Measurements from ENCODE around the gene CD2BP2. TPM values are rescaled to one million over a fixed set of nuclear protein-coding genes. Genes with fewer than 3 reads are reported as not detected.

The CD2BP2 gene
- total RNA-seq, 1 donor from 2014 or later, result 85.2 TPM

DNA sequence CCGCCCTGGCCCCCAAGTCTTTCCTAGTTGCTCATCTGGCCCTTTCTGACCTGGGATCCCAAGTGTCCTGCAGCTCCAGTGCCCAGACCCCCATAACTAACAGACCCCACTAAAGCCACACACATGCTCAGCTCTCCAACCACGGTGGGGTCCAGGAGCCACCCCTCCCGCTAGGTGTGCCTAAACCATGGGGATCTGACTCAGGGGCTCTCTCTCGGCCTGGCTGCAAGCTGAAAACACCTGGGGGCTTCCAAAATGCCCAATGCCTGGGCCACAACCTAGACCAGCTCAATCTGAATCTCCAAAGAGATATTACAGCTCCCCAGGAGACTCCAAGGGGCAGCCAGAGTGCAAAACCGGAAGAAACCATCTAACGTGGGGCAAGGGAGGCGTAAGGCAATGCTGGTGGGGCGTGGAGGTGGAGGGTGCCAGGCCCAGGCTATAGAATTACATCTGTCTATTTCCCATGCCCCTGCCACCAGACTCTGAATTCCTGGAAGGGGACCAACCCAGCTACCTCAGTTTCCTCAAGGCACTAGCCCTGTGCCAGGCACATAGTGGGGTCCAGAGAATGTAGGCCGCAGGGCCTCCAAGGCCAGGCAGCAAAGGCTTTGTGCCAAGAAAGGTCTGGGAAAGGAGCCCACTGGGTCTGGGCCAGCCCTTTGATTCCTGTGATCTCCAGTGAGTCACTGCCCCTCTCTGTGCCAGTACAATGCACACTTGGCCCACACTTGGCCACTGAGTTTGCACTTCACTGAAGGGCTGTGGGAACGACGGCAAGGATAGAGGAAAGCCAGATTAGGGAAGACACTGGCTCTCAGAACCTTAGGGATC is 3.3 kb downstream of the CD2BP2 start:
- no peaks in the 10 kb centered on the region for H3K27me3 Mint-ChIP-seq (ENCODE audit: low read depth)
- TF ChIP-seq, protein P1, sequence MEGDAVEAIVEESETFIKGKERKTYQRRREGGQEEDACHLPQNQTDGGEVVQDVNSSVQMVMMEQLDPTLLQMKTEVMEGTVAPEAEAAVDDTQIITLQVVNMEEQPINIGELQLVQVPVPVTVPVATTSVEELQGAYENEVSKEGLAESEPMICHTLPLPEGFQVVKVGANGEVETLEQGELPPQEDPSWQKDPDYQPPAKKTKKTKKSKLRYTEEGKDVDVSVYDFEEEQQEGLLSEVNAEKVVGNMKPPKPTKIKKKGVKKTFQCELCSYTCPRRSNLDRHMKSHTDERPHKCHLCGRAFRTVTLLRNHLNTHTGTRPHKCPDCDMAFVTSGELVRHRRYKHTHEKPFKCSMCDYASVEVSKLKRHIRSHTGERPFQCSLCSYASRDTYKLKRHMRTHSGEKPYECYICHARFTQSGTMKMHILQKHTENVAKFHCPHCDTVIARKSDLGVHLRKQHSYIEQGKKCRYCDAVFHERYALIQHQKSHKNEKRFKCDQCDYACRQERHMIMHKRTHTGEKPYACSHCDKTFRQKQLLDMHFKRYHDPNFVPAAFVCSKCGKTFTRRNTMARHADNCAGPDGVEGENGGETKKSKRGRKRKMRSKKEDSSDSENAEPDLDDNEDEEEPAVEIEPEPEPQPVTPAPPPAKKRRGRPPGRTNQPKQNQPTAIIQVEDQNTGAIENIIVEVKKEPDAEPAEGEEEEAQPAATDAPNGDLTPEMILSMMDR (conservative IDR thresholded peaks at IDR 0.05), result no peak
- peak overlapping the region; percentile 85 for H3K4me3 Mint-ChIP-seq
- peaks cover 3% of the 10 kb centered on the region for H3K36me3 Mint-ChIP-seq (ENCODE audit: low read depth)
- no peak overlapping the region for H3K27ac Mint-ChIP-seq (ENCODE audit: unreplicated experiment)
- peaks cover 22% of the 10 kb centered on the region for H3K4me1 Mint-ChIP-seq
- no peak for DNase-seq (ENCODE audit: low read depth, low spot score)
- H3K9me3 Mint-ChIP-seq, result no peaks in the 10 kb centered on the region

DNA sequence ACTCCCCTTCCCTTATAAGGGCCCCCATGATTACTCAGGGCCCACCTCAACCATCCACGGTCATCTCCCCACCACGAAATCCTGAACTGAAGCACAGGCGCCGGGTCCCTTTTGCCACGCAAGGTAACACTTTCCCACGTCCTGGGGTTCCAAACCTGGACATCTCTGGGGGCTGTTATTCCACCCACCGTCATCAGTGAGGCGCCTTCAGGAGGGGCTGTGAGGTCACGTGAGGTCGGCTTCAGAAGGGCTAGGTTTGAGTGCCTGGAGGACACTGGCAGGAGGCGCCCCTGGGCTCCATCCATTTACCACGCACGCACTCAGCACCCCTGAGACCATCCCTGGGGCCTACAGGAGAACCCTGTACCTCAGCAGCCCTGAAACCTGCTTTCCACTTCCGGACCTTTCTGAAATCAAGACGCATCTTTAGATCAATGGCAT is 4.1 kb downstream of the CD2BP2 start:
- TF ChIP-seq, protein P1 (conservative IDR thresholded peaks at IDR 0.05), result no peak
- no peak for DNase-seq (ENCODE audit: low read depth, low spot score)
- Mint-ChIP-seq H3K4me1 (peaks cover 18% of the 10 kb centered on the region), H3K9me3 (no peaks in the 10 kb centered on the region), H3K27me3 (ENCODE audit: low read depth) (no peaks in the 10 kb centered on the region), H3K27ac (ENCODE audit: unreplicated experiment) (no peak overlapping the region), H3K4me3 (peak overlapping the region; percentile 77), H3K36me3 (ENCODE audit: low read depth) (peaks cover 3% of the 10 kb centered on the region)

DNA sequence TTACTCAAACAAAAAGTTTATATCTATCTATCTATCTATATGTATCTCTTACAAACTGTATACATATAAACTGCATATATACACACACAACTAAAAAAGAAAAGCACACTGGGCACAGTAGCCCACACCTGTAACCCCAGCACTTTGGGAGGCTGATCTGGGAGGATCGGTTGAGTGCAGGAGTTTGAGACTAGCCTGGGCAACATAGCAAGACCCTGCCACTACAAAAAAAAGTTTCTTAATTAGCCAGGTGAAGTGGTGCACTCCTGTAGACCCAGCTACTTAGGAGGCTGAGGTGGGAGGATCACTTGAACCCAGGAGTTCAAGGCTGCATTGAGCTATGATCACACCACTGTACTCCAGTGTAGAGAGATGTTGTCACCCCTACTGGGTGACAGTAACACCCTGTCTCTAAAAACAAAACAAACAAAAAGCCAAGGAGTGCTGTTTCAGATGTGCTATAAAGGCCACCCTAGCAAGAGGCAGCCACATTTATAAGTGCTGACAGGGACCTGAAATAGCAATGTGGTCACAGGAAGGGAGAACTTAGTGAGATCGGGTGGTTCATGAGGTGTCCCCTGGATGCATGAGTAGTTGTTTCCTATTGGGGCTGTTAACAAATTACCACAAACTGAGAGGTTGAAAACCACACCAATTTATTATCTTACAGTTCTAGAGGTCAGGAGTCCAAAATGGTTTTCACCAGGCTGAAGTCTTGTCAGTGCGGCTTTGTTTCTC is 4.8 kb downstream of the CD2BP2 start:
- Mint-ChIP-seq H3K27ac (ENCODE audit: unreplicated experiment) (no peak overlapping the region), H3K4me3 (peak overlapping the region; percentile 77), H3K4me1 (peaks cover 11% of the 10 kb centered on the region), H3K27me3 (ENCODE audit: low read depth) (no peaks in the 10 kb centered on the region), H3K9me3 (no peaks in the 10 kb centered on the region), H3K36me3 (ENCODE audit: low read depth) (peaks cover 3% of the 10 kb centered on the region)
- TF ChIP-seq, protein P1 (conservative IDR thresholded peaks at IDR 0.05), result no peak
- DNase-seq (ENCODE audit: low read depth, low spot score), result no peak

DNA sequence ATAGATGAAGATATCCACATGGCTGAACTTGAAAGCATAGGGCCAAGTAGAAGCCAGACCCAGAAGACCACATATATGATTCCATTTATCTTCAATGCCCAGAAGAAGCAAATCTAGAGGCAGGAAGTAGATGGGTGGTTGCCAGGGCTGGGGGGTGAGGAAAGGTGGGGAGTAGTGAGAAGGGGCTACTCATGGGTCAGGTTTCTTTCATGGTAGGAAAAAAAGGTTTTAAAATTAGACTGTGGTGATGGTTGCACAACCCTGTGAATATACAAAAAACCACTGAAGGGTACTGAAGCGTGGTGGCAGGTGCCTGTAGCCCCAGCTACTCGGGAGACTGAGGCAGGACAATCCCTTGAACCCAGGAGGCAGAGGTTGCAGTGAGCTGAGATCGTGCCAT is 5.4 kb downstream of the CD2BP2 start:
- H3K4me1 Mint-ChIP-seq, result peaks cover 8% of the 10 kb centered on the region
- peaks cover 3% of the 10 kb centered on the region for H3K36me3 Mint-ChIP-seq (ENCODE audit: low read depth)
- no peaks in the 10 kb centered on the region for H3K27me3 Mint-ChIP-seq (ENCODE audit: low read depth)
- TF ChIP-seq, protein P1 (conservative IDR thresholded peaks at IDR 0.05), result no peak
- no peaks in the 10 kb centered on the region for H3K9me3 Mint-ChIP-seq
- H3K27ac Mint-ChIP-seq (ENCODE audit: unreplicated experiment), result peak overlapping the region; percentile 67
- DNase-seq (ENCODE audit: low read depth, low spot score), result no peak
- peak overlapping the region; percentile 58 for H3K4me3 Mint-ChIP-seq

DNA sequence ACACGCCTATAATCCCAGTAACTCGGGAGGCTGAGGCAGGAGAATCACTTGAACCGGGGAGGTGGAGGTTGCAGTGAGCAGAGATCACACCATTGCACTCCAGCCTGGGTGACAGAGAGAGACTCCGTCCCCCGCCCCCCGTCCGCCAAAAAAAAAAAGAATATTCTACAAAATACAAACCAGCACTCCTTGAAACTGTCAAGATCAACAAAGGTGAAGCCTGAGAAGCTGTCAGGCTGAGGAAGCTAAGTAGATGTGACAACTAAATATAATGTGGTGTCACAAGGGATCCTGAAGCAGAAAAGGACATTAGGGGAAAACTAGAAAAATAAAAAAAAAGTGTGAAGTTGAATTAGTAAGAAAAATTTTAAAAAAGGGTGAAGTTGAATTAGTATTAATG is 6.2 kb downstream of the CD2BP2 start:
- Mint-ChIP-seq H3K36me3 (ENCODE audit: low read depth) (peaks cover 3% of the 10 kb centered on the region), H3K4me1 (peaks cover under 1% of the 10 kb centered on the region), H3K9me3 (no peaks in the 10 kb centered on the region), H3K4me3 (peak overlapping the region; percentile 58), H3K27me3 (ENCODE audit: low read depth) (no peaks in the 10 kb centered on the region), H3K27ac (ENCODE audit: unreplicated experiment) (no peak overlapping the region)
- TF ChIP-seq, protein P1 (conservative IDR thresholded peaks at IDR 0.05), result no peak
- no peak for DNase-seq (ENCODE audit: low read depth, low spot score)
